ENCODE results near the gene TRAM2. TPM values are rescaled to one million over a fixed set of nuclear protein-coding genes. Genes with fewer than 3 reads are reported as not detected.

The TRAM2 gene
- total RNA-seq, 2 donors from 2014 or later, result 16.9 to 20.5 TPM

DNA sequence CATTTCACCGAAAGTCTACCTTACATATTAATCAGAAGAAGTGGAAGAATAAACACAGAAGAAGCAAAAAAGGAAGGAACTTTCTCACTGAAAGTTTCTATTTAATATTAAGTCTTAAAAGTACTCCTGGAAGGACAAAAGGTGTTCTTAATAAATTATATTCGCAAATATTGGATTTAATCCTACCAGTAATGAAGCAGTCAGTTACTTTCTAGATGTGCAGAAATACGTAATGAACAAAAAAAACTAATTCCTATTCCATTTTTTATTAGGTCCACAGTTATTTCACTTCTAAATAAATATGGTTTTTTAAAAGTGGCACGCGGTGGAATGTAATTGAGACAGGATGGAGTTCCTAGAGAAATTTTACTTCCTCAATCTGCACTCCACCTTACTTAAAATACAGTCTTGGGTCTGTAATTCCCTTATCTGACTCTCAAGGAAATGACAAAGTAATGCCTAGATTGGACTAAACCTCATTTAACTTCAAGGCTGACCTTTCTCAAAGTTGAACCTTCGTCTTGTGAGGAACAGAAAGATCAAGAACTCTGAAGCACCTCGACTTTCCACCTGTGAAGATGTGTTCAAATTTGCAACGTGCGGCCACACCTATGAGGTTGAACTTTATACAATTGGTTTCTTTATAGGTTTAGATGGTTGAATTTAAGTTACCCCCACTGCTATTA, 1.1 kb upstream of the TRAM2 start:
- Mint-ChIP-seq H3K27me3 (ENCODE audit: insufficient read depth) (no peaks in the 10 kb centered on the region), H3K4me1 (peaks cover 37% of the 10 kb centered on the region), H3K27ac (peak overlapping the region; percentile 91), H3K4me3 (peak overlapping the region; percentile 75), H3K9me3 (peaks cover under 1% of the 10 kb centered on the region), H3K36me3 (ENCODE audit: low read depth) (peaks cover 10% of the 10 kb centered on the region)
- 85 to 92% methylated on average over 3 to 8 of the region's 9 CpGs for WGBS, 2 experiments (ENCODE audit: insufficient coverage in 1 of 2, insufficient read length in 1 of 2)
- H3K9me3 ChIP-seq (ENCODE audit: control insufficient read depth, low read length), result peaks cover 19% of the 10 kb centered on the region
- no peaks in the 10 kb centered on the region for H3K27me3 ChIP-seq (ENCODE audit: control insufficient read depth, insufficient read depth, low read length, poor library complexity, severe bottlenecking)
- H3K4me3 ChIP-seq (ENCODE audit: low read length), result peak overlapping the region; percentile 81
- H3K9ac ChIP-seq (ENCODE audit: extremely low read depth, low read length, poor library complexity, severe bottlenecking), result peak overlapping the region; percentile 83
- H3K27ac ChIP-seq (ENCODE audit: low read depth, low read length), result peak overlapping the region; percentile 88
- peaks cover 3% of the 10 kb centered on the region for H3K4me1 ChIP-seq (ENCODE audit: control insufficient read depth, insufficient read depth, low read length)
- DNase-seq, result no peak
- no peak for TF ChIP-seq CTCF (conservative IDR thresholded peaks at IDR 0.05)
- peaks cover 4% of the 10 kb centered on the region for H3K36me3 ChIP-seq (ENCODE audit: control insufficient read depth, insufficient read depth, low read length)

- DNase-seq, result peak; percentile 89
- peak overlapping the region; percentile 84 for H3K4me3 ChIP-seq (ENCODE audit: low read length)
- peak; percentile 81 for TF ChIP-seq CTCF (conservative IDR thresholded peaks at IDR 0.05)
- H3K9me3 Mint-ChIP-seq, result no peaks in the 10 kb centered on the region
- H3K27ac Mint-ChIP-seq, result peak overlapping the region; percentile 42
- H3K27ac ChIP-seq (ENCODE audit: low read depth, low read length), result peak overlapping the region; percentile 21
- peaks cover 5% of the 10 kb centered on the region for H3K4me1 ChIP-seq (ENCODE audit: control insufficient read depth, insufficient read depth, low read length)
- no peaks in the 10 kb centered on the region for H3K36me3 ChIP-seq (ENCODE audit: control insufficient read depth, insufficient read depth, low read length)
- H3K27me3 ChIP-seq (ENCODE audit: control insufficient read depth, insufficient read depth, low read length, poor library complexity, severe bottlenecking), result no peaks in the 10 kb centered on the region
- no peaks in the 10 kb centered on the region for H3K27me3 Mint-ChIP-seq (ENCODE audit: insufficient read depth)
- peaks cover 2% of the 10 kb centered on the region for H3K36me3 Mint-ChIP-seq (ENCODE audit: low read depth)
- H3K4me1 Mint-ChIP-seq, result peaks cover 42% of the 10 kb centered on the region
- peaks cover 14% of the 10 kb centered on the region for H3K9me3 ChIP-seq (ENCODE audit: control insufficient read depth, low read length)
- peak overlapping the region; percentile 75 for H3K4me3 Mint-ChIP-seq
- H3K9ac ChIP-seq (ENCODE audit: extremely low read depth, low read length, poor library complexity, severe bottlenecking), result peak overlapping the region; percentile 56
- WGBS, 2 experiments (ENCODE audit: insufficient coverage in 1 of 2, insufficient read length in 1 of 2), result 0 to 4% methylated on average over 2 to 51 of the region's 51 CpGs
These were observed 353 bp downstream of the TRAM2 start for GRCh38 chr6:52576392-52577021.

- Mint-ChIP-seq H3K27ac (no peak overlapping the region), H3K4me3 (peak overlapping the region; percentile 75), H3K9me3 (no peaks in the 10 kb centered on the region), H3K27me3 (ENCODE audit: insufficient read depth) (no peaks in the 10 kb centered on the region), H3K4me1 (peaks cover 47% of the 10 kb centered on the region), H3K36me3 (ENCODE audit: low read depth) (peaks cover 2% of the 10 kb centered on the region)
- peaks cover 10% of the 10 kb centered on the region for H3K4me1 ChIP-seq (ENCODE audit: control insufficient read depth, insufficient read depth, low read length)
- WGBS, 2 experiments (ENCODE audit: insufficient coverage in 1 of 2, insufficient read length in 1 of 2), result 64 to 69% methylated on average over 8 of the region's 8 CpGs
- H3K9ac ChIP-seq (ENCODE audit: extremely low read depth, low read length, poor library complexity, severe bottlenecking), result peak overlapping the region; percentile 56
- no peak for TF ChIP-seq CTCF (conservative IDR thresholded peaks at IDR 0.05)
- no peaks in the 10 kb centered on the region for H3K36me3 ChIP-seq (ENCODE audit: control insufficient read depth, insufficient read depth, low read length)
- H3K27ac ChIP-seq (ENCODE audit: low read depth, low read length), result no peak overlapping the region
- no peak for DNase-seq
- no peaks in the 10 kb centered on the region for H3K27me3 ChIP-seq (ENCODE audit: control insufficient read depth, insufficient read depth, low read length, poor library complexity, severe bottlenecking)
- peaks cover 14% of the 10 kb centered on the region for H3K9me3 ChIP-seq (ENCODE audit: control insufficient read depth, low read length)
- peak overlapping the region; percentile 84 for H3K4me3 ChIP-seq (ENCODE audit: low read length)
These were observed 837 bp downstream of the TRAM2 start for GRCh38 chr6:52576054-52576391.
